Ishikawa (cell line): ENCODE measurements around the gene TTLL10.

Source experiments
- CREB1 ChIP-seq: IDR thresholded peaks from 2 replicates; pipeline ENCODE4 v1.6.1; 2012; ENCODE audit warnings: low read depth
- EGR1 ChIP-seq: IDR thresholded peaks from 2 replicates; pipeline ENCODE4 v1.6.1; 2012
- EP300 ChIP-seq: IDR thresholded peaks from 2 replicates; pipeline ENCODE4 v1.6.1; 2012; ENCODE audit warnings: borderline replicate concordance
- TCF12 ChIP-seq: IDR thresholded peaks from 2 replicates; pipeline ENCODE4 v1.6.1; 2012; ENCODE audit warnings: low read depth
- YY1 ChIP-seq: IDR thresholded peaks from 2 replicates; pipeline ENCODE4 v1.6.1; 2012; ENCODE audit warnings: low read depth
- TF ChIP-seq, protein P1 (sequence below): IDR thresholded peaks from 2 replicates; pipeline ENCODE4 v1.6.1; 2012; ENCODE audit warnings: low read depth, mild to moderate bottlenecking

DNA sequence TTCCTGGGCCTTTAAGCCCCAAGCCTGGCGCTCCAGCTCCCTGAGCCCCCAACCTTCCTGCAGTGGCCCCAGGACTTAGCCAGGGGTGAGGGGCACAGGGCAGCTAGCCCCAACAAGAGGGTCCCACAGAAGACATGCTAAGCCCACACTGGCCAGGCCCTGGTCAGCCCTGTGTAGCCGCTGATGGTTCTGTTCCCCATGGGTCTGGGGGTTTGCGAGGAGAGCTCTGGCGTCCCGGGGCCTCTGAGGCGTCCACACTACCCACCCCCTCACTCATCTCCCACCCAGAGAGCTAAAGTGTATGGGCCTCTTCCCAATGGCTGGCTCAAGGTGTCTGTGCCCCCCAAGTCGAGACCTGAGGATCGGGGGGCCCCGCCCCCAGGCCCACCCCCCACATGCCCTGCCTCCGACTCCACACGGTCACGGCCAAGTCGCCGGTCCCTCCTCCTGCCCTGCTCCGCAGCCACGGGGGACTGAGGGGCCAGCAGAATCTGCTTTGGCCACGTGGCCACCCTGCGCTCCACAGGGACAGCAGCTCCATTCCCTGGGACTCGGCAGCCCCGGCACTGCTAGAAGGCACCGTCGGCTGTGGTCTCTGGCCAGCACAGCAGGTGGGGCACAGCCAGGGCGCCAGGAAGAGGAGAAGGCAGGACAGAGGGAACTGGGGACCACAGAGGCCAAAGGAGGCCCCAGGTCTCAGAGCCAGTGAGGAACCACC, 24.9 kb downstream of the TTLL10 start:
- TF ChIP-seq EP300, result no peak
- no peak for TF ChIP-seq YY1
- no peak for TF ChIP-seq CREB1
- TF ChIP-seq EGR1, result no peak
- TF ChIP-seq, protein P1, sequence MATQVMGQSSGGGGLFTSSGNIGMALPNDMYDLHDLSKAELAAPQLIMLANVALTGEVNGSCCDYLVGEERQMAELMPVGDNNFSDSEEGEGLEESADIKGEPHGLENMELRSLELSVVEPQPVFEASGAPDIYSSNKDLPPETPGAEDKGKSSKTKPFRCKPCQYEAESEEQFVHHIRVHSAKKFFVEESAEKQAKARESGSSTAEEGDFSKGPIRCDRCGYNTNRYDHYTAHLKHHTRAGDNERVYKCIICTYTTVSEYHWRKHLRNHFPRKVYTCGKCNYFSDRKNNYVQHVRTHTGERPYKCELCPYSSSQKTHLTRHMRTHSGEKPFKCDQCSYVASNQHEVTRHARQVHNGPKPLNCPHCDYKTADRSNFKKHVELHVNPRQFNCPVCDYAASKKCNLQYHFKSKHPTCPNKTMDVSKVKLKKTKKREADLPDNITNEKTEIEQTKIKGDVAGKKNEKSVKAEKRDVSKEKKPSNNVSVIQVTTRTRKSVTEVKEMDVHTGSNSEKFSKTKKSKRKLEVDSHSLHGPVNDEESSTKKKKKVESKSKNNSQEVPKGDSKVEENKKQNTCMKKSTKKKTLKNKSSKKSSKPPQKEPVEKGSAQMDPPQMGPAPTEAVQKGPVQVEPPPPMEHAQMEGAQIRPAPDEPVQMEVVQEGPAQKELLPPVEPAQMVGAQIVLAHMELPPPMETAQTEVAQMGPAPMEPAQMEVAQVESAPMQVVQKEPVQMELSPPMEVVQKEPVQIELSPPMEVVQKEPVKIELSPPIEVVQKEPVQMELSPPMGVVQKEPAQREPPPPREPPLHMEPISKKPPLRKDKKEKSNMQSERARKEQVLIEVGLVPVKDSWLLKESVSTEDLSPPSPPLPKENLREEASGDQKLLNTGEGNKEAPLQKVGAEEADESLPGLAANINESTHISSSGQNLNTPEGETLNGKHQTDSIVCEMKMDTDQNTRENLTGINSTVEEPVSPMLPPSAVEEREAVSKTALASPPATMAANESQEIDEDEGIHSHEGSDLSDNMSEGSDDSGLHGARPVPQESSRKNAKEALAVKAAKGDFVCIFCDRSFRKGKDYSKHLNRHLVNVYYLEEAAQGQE, result no peak
- TF ChIP-seq TCF12, result no peak
